Daoy (cell line): ENCODE results near the gene MUC5AC. TPM values are rescaled to one million over a fixed set of nuclear protein-coding genes. Genes with fewer than 3 reads are reported as not detected.

Source experiments
- DNase-seq: peaks from one replicate; pipeline ENCODE4 v3.0.0-alpha.2; 2015; ENCODE audit warnings: low read depth
- total RNA-seq: library from RNA; depleted of rRNA; stranded (reverse); fragments of >200 nt; shearing (Covaris generic); gene quantifications from 2 replicates; pipeline ENCODE4 v1.2.3, GENCODE V29; 2014

MUC5AC gene
- total RNA-seq, 1 experiment from 2014 or later, result not detected

DNA sequence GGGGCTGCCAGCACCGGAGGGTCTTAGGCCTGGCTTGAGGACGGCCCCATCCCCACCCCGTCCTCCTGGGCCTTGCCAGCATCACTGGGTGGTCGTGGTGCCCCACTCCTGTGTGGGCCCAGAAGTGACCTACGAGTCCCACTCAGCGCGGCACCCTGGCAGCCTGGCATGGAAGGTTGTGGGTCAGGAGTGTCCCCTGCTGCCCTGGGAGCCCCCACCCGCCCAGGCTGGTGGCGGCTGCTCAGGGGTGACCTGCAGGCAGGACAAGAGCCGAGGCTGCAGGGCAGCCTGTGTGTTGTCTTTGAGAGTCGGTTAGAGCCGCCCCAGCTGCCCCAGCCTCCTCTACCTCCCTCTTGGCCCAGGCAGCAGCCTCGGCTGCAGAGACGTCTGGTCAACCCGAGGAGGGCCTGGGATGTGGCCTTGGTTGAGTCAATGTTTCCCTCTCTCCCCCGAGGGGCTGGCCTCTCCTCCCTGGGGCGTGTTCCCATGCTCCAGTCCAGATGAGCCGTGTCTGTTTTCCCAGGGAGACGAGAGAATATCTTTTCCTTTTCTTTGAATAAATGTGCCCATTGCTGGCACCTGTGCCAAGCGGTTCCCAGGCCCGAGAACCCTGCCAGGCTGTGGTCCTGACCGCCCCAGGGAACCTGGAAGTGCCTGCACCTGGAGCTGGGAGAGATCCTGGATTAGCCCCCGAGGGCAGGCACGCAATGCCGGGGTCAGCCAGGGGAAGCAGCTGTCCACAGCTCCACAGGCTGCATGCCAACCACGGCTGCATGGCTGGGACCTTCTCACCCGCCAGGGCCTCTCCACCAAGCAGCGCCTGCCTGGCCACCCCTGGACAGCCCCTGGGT lies 35.7 kb upstream of the MUC5AC start:
- no peak for DNase-seq

DNA sequence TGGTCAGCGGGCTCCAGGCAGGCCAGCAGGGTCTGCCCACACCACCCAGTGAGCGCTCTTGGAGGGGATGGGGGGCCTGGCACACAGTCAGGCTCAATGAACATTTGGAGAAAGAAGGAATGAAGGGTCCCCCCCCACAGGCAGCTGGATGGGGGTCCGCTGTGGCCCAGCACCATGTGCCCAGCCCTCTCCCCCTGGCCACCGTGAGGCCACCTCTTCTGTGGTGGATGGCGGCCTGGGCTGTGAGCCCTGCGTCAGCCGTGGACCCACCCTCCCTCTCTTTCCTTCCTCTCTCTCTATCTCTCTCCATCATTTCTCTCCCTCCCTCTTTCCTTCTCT lies 35.1 kb upstream of the MUC5AC start:
- no peak for DNase-seq

DNA sequence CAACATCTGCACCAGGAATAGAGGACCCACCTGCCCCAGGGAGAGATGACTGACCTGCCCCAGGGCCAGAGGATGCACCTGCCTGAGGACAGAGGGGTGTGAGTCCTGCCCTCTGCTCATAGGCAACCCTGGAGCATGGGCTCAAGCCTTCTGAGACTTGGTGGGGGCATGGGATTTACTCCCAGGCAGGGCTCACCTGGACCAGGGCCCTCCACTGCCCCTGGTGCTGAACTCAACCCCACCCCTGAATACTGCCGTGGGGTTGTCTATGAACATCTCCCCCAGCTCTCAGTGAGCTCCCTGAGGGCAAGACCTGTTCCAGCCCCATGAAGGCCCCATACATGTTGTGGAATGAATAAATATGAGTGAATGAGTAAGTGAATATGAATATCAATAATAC lies 33.8 kb upstream of the MUC5AC start:
- no peak for DNase-seq

DNA sequence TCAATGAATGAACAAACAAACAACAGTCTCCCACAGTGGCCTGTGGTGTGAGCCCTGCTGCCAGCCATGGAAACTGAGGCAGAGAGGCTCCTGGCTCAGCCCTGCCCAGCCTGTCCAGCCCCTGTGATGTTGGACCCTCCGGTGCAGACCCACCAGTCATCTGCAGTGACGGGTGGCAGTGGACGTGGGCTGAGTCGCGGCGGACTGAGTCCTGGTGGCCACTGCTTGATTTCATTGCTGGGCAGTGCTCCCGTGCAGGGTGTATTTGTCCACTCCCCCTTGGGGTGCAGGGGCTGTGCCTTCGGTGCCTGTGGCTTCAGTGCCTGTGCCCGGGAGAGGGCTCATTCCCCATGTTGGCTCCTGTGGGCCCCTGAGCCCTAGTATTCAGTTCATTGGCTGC lies 31.9 kb upstream of the MUC5AC start:
- no peak for DNase-seq

DNA sequence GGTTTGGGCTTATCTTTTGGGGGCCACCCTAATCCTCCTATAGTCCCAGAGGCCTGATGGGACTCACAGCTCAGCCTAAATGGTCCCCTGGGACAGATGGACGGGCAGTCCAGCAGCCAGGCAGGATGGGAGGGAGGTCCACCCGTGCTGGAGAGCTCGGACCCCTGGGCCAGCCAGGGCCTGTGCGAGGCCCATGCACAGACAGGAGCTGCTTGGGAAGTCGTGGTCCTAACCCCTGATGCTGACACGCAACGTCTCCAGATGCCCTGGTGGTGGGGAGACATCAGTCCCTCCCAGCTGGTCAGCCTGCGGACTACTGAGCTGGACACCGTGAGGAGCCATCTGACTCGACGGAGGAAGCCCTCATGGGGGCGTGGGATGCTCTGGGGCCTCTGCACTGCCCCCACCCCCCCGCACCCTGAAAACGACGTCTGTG lies 31.2 kb upstream of the MUC5AC start:
- DNase-seq, result no peak

DNA sequence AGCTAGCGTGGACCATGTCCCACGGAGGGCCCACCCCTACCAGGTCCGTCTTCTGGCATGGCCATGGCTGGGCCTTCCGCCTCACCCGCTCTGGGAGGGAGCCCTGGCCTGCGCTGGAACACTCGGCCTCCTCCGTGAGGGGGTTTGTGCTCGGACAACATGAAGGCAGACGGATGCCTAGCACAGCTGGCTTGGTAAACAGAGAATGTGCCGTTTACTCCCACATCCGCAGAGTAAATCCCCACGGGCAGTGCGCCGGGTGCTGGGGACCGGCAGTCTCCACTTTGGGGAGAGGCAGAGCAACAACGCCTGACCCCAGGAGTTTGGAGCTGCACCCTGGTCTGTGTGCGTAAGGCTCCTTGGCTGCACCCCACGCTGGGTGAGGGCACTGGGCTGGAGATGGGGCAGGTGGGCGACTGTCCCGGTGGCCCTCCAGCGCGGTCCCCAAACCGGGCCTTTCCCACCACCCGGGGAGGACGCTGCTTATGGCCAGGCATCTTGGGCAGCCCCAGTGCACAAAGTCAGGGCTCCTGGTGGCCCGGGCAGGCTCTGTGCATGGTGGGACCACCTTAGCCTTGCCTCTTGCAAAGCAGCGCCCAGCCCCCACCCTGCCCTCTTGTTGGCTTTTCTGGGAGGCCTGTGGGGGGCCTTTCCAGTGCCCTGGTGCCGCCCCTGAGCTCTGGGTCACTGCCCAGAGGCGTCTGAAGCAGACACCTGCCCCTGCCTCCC lies 30.7 kb upstream of the MUC5AC start:
- DNase-seq, result no peak

DNA sequence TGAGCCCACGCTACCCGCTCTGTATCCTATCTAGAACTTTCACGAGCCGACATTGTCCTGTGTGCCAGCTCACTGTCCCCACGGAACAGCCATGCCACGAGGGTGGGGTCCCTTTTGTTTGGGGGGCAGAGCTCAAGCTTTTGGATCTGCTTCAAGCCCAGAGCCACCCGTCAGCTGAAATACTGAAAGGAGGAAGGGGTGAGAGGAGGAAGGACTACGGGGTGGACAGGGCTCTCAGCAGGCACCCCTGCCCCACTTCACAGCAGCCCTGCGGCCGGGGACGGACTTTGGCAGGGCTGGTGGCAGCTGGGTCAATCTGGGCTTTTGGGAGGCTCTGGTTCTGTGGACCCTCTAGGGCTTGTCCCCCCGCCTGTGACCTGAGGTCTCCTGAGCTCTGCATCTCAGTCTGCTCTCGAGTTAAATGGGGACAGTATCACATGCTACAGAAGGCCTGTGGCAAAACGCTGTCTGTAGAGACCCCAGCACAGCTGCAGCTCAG lies 30.0 kb upstream of the MUC5AC start:
- DNase-seq, result no peak

DNA sequence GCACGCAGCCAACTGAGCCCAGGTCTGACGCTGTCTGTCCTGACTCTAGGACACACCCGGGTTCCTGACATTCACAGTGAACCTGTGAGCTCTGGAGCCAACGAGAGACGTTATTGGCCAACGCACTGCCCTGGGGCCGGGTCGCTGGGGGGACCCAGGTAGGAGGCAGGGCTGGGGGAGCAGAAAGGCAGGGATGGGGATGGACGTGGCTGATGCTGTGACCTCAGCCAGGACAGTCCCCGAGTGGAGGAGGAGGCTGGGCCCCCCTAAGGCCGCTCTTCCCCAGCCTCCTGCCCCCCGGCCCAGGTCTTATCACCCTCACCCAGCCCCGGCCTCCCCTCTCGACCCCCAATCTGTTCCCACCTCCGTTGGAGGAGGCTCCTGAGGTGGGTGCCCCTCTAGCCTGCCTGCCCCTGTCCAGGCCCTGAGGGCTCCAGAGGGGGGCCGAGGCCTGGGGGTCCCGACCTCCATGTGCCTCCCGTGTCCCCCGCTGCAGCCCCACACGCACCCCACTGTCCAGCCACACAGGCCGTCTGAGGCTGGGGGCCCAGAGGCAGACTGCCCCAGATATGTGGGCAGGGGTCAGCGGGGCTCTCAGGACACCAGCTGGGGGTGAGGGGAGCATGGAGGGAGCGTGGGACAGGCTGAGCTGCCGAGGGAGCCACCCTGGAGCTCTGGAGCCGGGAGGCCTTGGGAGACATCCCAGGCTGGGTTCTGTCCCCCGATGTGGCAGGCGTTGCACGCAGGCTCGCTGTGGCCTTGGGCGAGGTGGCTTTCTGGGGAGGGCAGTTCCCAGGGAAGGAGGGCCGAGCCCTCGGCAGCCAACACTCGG lies 29.2 kb upstream of the MUC5AC start:
- no peak for DNase-seq

DNA sequence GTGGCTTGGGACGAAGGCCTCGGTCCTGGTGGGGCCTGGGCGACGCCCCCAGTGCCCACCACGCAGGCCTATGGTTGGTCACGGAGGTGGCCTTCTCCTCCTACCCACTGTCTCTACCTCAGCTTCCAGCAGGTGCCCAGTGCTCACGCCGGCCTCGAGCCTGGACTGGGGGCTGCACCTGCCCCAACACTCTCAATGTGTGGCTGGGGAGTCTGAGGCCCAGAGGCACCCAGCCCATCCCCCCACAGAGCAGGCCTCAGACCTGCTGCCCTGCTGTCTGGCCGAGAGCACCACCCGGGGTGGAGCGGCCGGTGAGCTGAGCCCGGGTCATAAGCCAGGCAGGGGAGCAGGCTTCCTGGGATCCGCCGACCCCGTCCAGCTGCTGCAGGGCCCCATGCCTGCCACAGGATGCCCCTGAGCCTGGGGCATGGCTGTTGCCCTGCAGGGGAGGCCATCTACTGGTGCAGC lies 28.6 kb upstream of the MUC5AC start:
- DNase-seq, result no peak

DNA sequence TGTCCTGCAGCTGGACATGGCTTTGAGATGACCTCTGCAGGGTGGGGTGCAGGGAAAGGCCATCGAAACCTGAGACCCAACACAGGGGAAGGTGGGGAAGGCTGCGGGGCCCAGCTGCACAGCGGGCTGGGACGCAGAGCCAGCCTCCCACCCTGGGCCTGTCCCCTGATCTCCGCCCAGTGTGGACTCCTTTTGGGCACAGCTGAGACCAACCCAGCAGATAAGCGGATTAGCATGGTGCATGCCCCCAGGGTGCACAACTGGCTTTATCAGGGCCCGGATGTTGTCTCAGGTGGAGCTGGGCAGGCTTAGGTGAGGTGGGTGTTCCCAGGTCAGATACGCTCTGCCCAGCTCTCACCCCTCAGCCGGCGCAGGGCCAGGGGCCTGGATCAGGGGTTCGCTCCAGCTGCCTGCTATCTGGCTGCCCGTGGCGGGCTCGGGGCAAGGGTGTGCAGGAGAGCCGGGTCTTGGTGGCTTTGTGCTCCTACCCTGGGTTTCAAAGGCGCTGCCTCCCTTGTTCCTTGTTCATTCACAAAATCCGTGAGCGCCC lies 28.1 kb upstream of the MUC5AC start:
- DNase-seq, result no peak

DNA sequence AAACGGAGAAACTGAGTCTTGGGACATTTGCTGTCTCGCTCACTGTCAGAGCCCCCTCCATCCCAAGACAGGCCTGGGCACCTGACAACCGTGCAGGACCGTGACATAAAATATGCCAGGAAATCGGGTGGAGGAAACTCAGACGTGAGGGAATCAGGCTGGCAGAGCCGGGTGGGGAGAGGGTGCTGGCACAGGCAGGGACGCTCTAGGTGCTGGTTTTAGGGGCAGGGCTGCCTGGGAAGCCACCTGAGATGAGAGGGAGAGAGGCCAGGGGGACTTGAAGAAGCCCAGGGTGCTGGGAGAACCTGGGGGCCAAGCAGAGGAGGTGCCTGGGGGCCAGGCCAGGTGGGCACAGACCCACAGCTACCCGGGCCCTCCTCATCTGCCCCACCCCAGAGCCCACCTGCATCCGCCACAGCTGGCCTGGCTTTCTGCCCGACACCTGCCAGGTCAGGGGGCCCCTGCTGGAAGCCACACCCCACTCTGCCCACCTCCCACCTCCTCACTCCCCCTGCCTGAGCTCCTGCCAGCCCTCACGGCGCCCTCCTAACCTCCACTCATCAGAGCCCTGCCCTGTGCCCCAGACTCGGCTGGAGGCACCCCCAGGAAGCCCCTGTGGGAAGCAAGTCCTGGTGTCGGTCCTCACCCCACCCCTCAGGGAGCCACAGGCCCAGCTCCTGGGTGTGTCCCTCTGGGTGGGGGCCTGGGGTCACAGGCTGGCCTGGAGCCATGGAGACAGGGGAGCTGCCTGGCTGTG lies 27.3 kb upstream of the MUC5AC start:
- DNase-seq, result no peak

DNA sequence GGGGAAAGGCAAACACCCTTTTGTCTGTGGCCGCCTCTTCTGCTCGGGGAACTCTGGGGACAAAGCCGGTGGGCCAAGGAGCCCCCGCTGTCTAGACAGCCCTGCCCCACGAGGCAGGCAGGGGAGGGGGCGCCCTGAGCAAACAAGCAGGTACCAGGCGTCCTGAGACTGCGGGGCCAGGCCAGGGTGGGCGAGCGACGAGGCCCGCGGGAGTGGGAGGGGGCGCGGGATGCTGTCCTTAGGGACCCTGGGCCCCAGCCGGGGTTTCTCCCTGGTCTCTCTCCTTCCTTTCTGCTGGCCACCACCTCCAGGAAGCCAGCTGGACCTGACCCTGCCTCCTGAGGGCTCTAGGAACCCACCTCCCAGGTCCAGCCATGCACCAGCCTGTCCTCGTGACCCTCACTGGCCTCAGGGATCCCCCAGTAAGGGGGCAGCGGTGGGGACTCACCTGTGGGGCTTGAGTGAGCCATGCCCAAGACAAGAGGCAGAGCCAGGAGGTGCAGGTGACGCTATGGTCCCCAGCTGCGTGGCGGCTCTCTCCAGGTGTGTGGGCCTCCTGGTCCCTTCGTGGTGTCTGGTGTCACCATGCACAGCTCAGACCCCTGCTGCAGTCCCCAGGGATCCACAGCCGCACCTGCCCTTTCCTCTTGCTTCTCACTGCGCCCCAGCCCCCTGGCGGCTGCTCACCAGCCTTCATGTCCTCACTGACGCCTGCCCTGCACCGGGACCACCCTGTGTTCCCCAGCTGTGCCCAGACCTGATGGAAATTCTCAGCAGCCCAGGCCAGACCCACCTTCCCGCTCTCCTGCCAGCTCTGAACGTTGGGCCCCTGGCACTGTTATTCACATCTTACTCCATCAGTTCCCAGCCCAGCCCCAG lies 26.5 kb upstream of the MUC5AC start:
- DNase-seq, result no peak

DNA sequence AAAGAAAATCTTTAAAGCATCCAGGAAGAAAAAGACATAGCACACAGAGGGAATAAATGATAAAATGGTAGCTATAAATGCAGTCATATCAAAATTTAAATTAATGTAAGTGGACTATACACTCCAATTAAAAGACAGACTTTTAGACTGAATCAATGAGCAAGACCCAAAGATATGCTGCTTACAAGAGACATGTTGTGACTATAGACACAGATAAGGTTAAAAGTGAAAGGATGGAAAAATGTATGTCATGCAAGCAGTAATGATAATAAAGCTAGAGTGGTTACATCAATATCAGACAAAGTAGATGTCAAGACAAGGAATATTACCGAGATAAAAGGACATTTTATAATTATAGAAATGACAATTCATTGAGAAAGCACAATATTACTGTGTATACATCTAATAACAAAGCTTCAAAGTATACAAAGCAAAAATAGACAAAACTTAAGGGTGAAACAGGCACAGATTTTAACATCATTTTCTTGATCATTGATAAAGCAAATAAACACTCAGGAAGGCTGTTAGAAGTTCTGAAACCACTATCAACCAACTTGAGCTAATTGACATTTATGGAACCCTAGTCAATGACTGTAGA lies 22.8 kb upstream of the MUC5AC start:
- DNase-seq, result no peak

DNA sequence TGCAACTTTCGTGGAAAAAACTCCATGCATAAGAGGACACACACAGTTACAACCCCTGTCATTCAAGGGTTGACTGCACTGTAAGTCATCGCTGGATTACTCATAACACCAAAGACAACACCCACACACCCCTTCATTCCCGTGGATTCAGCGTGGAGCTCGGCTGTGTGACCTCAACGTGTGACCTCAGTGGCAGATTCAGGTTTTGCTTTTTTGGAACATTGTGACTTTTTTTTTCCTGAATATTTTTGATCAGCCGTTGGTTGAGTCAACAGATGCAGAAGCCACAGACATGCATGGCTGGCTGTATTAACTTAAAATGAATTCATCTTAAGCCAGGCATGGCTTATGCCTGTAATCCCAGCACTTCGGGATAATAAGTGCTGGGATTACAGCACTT lies 19.7 kb upstream of the MUC5AC start:
- DNase-seq, result no peak

DNA sequence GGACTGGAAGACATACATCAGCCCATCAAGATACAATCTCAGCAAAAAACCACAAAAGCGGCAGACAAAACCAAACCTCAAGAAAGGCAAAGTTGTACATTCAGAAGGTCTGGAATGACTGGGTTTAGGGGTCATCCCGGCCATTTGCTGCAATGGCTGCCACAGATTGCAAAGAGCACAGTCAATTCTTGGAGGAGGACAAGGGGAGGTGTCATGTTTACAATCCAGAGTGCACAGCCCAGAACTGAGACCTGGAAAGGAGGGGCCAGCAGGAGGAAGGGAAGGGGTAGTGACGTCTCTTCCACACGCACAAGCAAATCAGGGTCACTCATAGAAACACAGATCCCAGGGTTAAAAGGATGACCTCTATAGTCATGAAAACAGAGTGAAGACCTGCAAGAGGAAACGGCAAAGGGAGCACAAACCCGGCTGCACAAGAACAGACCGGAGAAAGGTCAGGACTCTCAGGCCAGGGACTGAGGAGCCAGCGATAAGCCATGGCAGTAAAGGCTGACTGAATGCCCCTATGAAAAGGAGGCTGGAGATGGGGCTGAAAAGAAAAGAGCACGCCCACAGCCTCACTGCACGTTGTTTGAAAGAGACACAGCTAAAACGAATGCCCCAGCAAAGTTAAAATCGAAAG lies 18.2 kb upstream of the MUC5AC start:
- no peak for DNase-seq

DNA sequence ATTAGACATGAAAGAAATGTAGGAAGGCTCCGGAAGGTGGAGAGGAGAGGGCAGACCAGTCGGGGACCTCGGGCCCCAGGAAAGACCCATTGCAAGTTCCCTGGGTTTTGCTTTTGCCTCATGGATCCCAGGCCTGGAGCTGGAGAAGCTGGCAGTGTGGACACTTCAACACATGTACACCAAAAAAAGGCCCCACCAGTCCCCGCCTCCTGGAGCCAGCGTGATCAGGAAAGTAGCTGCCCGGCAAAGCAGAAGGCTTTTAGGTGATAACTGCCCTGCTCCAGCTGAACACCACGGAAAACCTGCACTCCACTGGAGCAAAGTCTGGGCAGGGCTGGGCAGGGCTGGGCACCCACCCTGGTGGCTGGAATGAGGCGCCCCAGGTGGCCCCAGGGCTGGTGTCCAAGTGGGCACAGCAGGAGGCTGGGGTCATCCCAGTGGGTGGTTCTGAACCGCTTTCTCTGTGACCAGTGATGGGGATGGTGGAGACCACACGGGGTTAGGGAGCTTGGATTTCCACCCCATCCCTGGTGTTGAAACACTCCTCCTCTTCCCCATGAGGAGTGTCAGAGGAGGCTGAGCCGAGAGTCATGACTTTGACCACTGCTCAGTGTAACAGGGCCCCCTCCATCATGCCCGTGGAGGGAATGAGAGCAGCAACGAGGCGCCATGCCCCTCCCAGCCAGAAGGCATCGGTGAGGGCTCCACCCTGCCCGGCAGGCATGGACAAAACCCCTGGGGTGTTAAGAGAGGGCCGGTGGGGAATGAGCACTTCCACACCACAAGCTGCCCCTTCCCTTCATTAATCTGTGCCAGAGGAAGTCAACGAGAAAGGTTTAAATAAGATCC lies 16.9 kb upstream of the MUC5AC start:
- no peak for DNase-seq

DNA sequence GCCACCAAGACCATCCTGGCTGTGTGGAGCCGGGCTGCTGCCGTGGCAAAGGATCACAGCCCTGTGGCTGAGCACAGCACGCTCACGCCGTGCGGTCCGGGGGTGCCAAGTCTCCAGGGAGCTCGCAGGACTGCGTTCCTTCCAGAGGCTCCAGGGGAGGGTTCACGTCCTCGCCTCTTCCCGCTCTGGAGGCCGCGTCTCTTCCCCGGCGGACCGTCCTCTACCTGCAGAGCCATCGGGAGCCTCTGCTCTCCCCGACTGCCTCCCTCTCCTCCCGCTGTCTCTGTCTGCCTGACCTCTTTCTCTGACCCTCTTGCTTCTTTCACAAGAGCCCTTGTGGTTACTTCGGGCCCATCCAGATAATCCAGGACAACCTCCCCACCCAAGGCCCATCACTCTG lies 11.4 kb upstream of the MUC5AC start:
- no peak for DNase-seq

DNA sequence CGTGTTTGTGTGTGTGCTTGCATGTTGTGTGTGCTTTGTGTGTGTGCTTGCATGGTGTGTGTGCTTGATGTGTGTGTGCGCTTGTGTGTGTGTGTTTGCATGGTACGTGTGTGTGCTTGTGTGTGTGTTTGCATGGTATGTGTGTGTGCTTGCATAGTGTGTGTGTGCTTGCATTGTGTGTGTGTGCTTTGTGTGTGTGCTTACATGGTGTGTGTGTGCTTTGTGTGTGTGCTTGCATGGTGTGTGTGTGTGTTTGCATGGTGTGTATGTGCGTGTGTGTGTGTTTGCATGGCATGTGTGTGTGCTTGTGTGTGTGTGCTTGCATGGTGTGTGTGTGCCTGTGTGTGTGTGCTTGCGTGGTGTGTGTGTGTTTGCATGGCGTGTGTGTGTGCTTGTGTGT lies 10.0 kb upstream of the MUC5AC start:
- DNase-seq, result no peak
